HFFc6 (cell line): ENCODE measurements around the gene FBXW11. TPM values are rescaled to one million over a fixed set of nuclear protein-coding genes. Genes with fewer than 3 reads are reported as not detected.

ENCODE experiments used
- DNase-seq: peaks from one replicate; pipeline ENCODE4 v3.0.0-alpha.2; 2018
- H3K27ac Mint-ChIP-seq: 2 replicates; pipeline ENCODE4 v1.8.0; 2020; ENCODE audit warnings: mild to moderate bottlenecking, mixed read lengths
- H3K27me3 Mint-ChIP-seq: 2 replicates; pipeline ENCODE4 v1.8.0; 2021; ENCODE audit warnings: mild to moderate bottlenecking, moderate library complexity, mixed read lengths; ENCODE audit not compliant: insufficient read depth
- H3K36me3 Mint-ChIP-seq: 2 replicates; pipeline ENCODE4 v1.8.0; 2021; ENCODE audit warnings: low read depth, mixed read lengths
- H3K4me1 Mint-ChIP-seq: 2 replicates; pipeline ENCODE4 v1.8.0; 2020; ENCODE audit warnings: low read depth, mixed read lengths
- H3K4me3 Mint-ChIP-seq: 2 replicates; pipeline ENCODE4 v1.8.0; 2020; ENCODE audit warnings: mild to moderate bottlenecking, moderate library complexity, mixed read lengths
- H3K9me3 Mint-ChIP-seq: 2 replicates; pipeline ENCODE4 v1.8.0; 2020; ENCODE audit warnings: mild to moderate bottlenecking, mixed read lengths
- CTCF ChIP-seq: fragments of 200-600 bp; sonication (generic); IDR thresholded peaks from 2 replicates; pipeline ENCODE4 v1.5.0; 2021; ENCODE audit warnings: antibody characterized with exemption, mild to moderate bottlenecking
- total RNA-seq, 6 experiments: library from RNA; stranded (reverse); fragmentation: NEBNext Ultra II Directional; extraction: Animal tissue kit (Norgen Biotek cat#: 25700); gene quantifications; 2 replicates in 1 of 6; 3 replicates in 5 of 6; pipeline ENCODE4 v1.2.3, GENCODE V29; 2021

Gene FBXW11
- total RNA-seq, 6 experiments from 2014 or later = 54.5 to 60.5 (median 58.5) TPM

GRCh38 chr5:172015346-172015745, 8.9 kb upstream of the FBXW11 start:
- Mint-ChIP-seq H3K27ac (no peak overlapping the region), H3K27me3 (no peaks in the 10 kb centered on the region), H3K4me1 (no peaks in the 10 kb centered on the region), H3K4me3 (no peak overlapping the region), H3K9me3 (no peaks in the 10 kb centered on the region), H3K36me3 (no peaks in the 10 kb centered on the region)
- no peak for DNase-seq
- TF ChIP-seq CTCF = no peak

GRCh38 chr5:172010278-172010677, 3.8 kb upstream of the FBXW11 start:
- Mint-ChIP-seq H3K27me3 (peaks cover 8% of the 10 kb centered on the region), H3K9me3 (no peaks in the 10 kb centered on the region), H3K4me1 (peaks cover 25% of the 10 kb centered on the region), H3K36me3 (0 out of 2 replicates have a peak, but pooled peaks cover 7% of the 10 kb centered on the region), H3K27ac (no peak overlapping the region), H3K4me3 (no peak overlapping the region)
- no peak for DNase-seq
- no peak for TF ChIP-seq CTCF

- Mint-ChIP-seq H3K36me3 (0 out of 2 replicates have a peak, but pooled peaks cover 8% of the 10 kb centered on the region), H3K9me3 (no peaks in the 10 kb centered on the region), H3K4me3 (no peak overlapping the region), H3K27ac (no peak overlapping the region), H3K27me3 (peaks cover 8% of the 10 kb centered on the region), H3K4me1 (peaks cover 31% of the 10 kb centered on the region)
- TF ChIP-seq CTCF = no peak
- DNase-seq = no peak
These were observed 3.3 kb upstream of the FBXW11 start for GRCh38 chr5:172009536-172010270.

GRCh38 chr5:172008689-172009141, 2.3 kb upstream of the FBXW11 start:
- 0 out of 2 replicates have a peak, but pooled peaks cover 8% of the 10 kb centered on the region for H3K36me3 Mint-ChIP-seq
- no peak overlapping the region for H3K27ac Mint-ChIP-seq
- peaks cover 8% of the 10 kb centered on the region for H3K27me3 Mint-ChIP-seq
- H3K4me1 Mint-ChIP-seq = peaks cover 41% of the 10 kb centered on the region
- TF ChIP-seq CTCF = no peak
- no peaks in the 10 kb centered on the region for H3K9me3 Mint-ChIP-seq
- H3K4me3 Mint-ChIP-seq = peak overlapping the region; percentile 32; the same call in 1 of the 2 replicates
- DNase-seq = no peak

GRCh38 chr5:172008111-172008455, 1.6 kb upstream of the FBXW11 start:
- H3K4me3 Mint-ChIP-seq = peak overlapping the region; percentile 99
- peaks cover 8% of the 10 kb centered on the region for H3K27me3 Mint-ChIP-seq
- H3K27ac Mint-ChIP-seq = peak overlapping the region; percentile 93
- no peak for TF ChIP-seq CTCF
- peak; percentile 61 for DNase-seq
- 0 out of 2 replicates have a peak, but pooled peaks cover 8% of the 10 kb centered on the region for H3K36me3 Mint-ChIP-seq
- H3K9me3 Mint-ChIP-seq = no peaks in the 10 kb centered on the region
- peaks cover 47% of the 10 kb centered on the region for H3K4me1 Mint-ChIP-seq
